ENCODE data around the gene ADH7. TPM values are rescaled to one million over a fixed set of nuclear protein-coding genes. Genes with fewer than 3 reads are reported as not detected.

ADH7 gene
- total RNA-seq, result not detected

DNA sequence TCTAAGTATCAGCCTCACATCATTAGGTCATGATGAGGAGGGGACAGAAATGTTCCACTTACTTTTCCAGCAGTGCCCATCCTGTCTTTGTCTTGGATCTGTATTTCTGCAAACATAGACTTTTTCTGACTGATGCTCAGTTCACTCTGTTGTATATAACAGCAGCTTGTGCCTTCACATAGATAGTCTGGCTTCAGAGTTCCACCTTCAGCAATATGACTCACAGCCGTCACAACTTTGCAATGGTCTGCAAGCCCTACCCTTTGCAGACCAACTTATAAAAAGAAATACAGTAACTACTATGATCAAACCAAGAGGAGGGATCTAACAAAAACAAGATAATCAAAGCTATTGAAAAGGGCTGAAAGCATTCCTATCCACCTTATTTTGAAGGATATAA is at the start of gene ADH7:
ADH7 (minus strand) TSS at position 189 of the 400 bp plus-strand sequence; CDS start at position 80, 109 bp downstream.
- ChIA-PET CTCF (no interaction called here), POLR2A (no interaction called here)

GRCh38 chr4:99483636-99484035 is 48.5 kb upstream of the ADH7 start:
- POLR2A ChIA-PET, result no interaction called here

GRCh38 chr4:99473131-99473530 is 38.0 kb upstream of the ADH7 start:
- ChIA-PET CTCF (interaction anchor here (0.5 kb wide), 1 partner anchor 1057 kb away, joined by 3 read pairs; no protein-coding TSS in a partner anchor), POLR2A (no interaction called here)

More at GRCh38 chr4:99483636-99484035, 48.5 kb upstream of the ADH7 start:
- CTCF ChIA-PET, result no interaction called here

DNA sequence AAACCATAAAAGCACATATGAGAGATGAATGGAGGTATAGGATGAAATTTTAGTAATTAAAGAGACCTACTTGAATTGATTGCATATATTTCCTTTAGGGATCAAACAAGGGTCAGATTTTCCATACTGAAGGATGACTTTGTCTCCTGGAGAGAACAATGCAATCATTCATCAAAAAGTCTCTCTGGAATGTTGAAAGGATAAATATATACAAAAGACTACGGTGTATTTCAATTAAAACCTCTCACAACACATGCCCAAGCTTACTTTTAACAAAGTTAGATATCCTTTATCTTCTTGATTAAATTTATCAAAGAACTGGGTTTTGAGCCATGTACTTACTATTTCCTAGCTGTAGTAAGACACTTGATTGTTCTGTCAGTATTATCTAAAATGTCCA is 36.8 kb upstream of the ADH7 start:
- CTCF ChIA-PET, result no interaction called here
- POLR2A ChIA-PET, result no interaction called here

- ChIA-PET CTCF (no interaction called here), POLR2A (no interaction called here)
Observed at GRCh38 chr4:99471349-99471748, 36.2 kb upstream of the ADH7 start.

GRCh38 chr4:99468889-99469288 is 33.7 kb upstream of the ADH7 start:
- ChIA-PET CTCF (no interaction called here), POLR2A (no interaction called here)

- ChIA-PET CTCF (no interaction called here), POLR2A (no interaction called here)
Observed at GRCh38 chr4:99467887-99468286, 32.7 kb upstream of the ADH7 start.

DNA sequence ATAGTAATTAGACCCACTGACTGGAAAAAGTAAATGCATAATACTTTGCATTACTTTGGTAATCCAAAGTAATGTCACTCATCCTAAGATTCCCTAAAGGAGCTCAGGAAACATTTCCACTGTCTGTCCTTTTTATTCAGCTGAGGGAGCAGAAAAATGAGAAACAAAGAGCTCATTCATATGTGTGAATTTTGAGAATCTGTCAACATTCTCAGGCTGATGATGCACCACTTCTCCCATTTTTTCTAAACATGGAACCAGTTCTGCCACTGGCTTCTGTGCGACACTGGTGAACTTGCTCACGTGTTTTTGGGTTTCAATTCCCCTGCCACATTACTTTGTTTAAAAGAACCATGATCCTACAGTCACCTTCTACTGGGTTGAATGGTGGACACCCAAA is 28.4 kb upstream of the ADH7 start:
- POLR2A ChIA-PET, result no interaction called here

GRCh38 chr4:99462875-99463464 is 27.8 kb upstream of the ADH7 start:
- POLR2A ChIA-PET, result no interaction called here

More for the DNA sequence above, 28.4 kb upstream of the ADH7 start:
- CTCF ChIA-PET, result interaction anchor here (0.6 to 1.6 kb wide), 4 partner anchors 18 to 395 kb away, joined by 3 read pairs; no protein-coding TSS in a partner anchor

DNA sequence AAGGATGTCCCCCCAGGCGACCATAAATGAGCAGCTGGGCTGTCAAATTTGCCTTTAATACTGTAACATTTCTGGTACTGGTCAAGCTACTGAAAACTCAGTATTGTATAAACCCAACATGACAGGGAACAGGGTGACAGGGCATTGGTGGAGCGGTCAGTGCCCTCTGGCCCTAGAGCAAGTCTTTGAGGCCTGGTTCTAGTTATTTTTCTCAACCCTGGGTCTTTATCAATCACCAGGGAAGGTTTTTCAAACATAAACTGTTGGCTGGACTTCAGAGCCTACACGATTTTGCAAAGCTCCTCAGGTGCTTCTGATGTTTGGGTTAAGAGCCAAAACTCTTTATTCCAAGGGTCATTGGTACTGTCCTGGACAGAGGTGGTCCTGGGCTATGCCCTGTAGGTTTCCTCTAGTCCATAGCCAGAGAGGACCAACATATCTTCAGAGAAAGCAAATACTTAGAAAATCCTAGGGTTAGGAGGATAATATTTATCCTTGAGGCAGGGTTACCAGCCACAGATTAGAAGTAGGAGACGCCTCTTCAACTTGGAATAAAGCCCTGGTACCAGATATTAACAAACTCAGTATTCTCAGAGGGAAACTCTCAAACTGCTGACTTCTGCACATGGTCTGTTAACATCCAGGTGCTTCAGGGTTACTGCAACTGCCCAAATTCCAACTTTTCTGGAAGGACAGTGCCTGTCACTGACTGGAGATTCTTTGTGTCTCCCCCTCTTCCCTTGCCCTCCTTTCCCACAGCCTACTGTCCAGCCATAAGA is 26.7 kb upstream of the ADH7 start:
- ChIA-PET CTCF (no interaction called here), POLR2A (no interaction called here)

More at GRCh38 chr4:99462875-99463464, 27.8 kb upstream of the ADH7 start:
- CTCF ChIA-PET, result interaction anchor here (0.6 to 1.6 kb wide), 4 partner anchors 17 to 394 kb away, joined by 3 read pairs; no protein-coding TSS in a partner anchor

DNA sequence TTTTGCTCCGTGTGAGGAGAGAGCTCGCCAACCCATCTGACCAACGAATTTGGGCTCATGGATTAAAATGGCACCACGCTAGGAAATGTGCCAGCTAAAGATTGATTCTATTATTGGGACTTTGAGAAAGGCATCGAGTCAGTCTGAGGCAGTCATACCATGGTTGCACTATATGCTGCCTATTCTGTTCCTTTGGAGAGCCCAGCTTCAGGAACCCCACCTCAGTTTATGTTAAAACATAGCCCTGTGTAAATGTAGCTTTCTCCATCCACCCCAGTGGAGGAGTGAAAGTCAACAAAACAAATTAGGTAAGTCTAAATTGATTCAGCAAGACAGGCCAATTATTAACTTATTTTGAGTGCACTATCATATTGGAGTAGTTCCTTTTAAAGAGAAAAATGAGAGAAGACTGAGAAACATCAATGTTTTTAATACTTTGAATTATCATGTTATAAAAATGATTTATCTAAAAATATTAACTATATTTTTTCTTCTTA is 24.5 kb upstream of the ADH7 start:
- ChIA-PET POLR2A (no interaction called here), CTCF (no interaction called here)

DNA sequence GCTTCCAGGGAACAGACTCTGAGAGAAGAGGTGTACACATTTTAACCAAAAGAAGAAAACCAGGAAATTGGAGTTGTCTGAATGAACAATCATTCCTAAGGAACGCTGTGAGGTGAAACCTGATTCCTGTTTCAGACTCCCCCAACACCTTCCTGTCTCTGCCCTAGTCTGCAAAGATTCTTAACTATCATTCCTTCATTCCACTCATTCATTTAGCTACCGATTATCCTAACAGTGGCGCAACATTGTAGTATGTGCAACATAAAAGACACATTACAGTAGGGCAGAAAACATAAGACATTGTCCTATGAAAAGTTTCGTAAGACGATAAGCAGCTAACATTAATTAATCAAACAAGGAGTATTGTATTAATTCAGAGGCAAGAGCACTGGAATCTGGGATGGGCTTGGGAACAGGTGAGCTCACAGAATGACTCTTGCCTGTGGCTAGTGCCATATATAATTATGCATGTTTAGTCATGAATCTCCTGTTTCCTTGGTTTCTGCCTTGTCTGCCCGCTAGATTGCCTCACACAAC is 23.8 kb upstream of the ADH7 start:
- ChIA-PET CTCF (no interaction called here), POLR2A (no interaction called here)

DNA sequence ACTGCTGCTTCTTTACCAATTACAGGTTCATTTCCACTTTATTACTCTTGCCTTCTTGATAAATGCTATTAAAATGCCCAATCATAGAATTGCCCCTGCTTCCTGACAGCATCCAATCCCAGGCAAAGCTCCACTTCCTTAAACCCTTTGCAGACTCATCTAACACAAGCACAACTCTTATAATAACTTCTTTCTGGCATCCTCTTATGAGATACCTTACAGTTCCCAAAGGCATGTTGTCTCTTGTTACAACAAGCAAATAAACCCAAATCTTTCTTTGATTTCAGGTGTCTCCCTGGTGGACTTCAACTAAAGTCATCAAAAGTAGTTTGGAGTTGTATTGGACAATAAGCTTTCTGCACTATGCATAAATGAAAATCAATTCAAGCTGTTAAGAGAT is 22.5 kb upstream of the ADH7 start:
- POLR2A ChIA-PET, result no interaction called here
- CTCF ChIA-PET, result no interaction called here

GRCh38 chr4:99457270-99457669 is 22.1 kb upstream of the ADH7 start:
- ChIA-PET CTCF (no interaction called here), POLR2A (no interaction called here)

- POLR2A ChIA-PET, result no interaction called here
- CTCF ChIA-PET, result no interaction called here
Observed at GRCh38 chr4:99447513-99447912, 12.4 kb upstream of the ADH7 start.

DNA sequence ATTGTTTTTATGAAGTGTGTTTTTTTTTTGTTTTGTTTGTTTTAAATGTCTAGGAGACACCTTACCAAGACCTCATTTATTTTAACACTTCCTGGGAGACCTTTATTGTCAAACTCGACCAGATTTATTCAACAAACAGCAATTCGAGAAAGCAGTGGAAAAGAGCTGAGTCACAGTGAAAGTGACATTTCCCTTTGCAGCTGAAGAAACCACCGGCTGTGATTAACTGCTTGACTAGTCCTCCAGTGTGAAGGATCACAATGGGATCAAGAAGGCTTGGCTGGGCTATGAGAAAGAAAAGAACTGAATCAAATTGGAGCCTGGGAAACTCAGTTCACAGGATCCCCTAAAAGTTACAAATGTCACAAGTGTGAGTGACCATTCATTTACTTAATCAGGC is 11.9 kb upstream of the ADH7 start:
- ChIA-PET POLR2A (no interaction called here), CTCF (no interaction called here)

GRCh38 chr4:99438405-99438780 is 3.3 kb upstream of the ADH7 start:
- CTCF ChIA-PET, result no interaction called here
- POLR2A ChIA-PET, result no interaction called here

DNA sequence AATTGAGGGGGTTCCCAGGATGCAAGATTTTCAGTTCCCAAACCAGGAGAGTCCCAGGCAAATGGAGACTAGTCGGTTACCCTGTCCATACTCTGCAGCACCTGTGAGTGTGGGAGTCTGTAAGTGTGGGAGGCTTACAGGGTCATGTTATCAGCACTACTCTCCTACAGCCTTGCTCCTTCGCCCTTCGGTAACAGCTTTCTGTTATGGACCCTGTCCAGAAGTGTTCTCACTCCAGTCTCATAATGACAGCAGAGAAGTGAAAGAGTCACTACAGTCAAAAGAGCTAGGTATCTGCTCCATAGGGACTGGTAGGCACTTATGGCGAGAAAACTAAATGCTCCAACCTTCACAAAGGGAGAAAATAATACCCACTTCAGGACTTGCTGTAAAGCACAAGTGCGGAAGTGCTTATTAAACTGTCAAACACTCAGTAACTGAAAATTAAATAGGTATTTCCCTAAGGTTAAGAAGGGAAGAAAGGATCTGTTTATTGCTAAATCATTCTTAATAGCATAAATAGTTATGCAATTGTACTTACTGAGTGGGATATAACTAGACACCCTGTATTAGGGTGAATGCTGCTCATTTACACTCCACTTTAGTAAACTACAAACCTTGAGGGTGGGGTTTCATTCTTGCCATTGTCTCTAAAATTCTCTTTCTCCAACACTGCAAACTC is 2.7 kb upstream of the ADH7 start:
- POLR2A ChIA-PET, result no interaction called here
- CTCF ChIA-PET, result no interaction called here

GRCh38 chr4:99436976-99437722 is 2.0 kb upstream of the ADH7 start:
- POLR2A ChIA-PET, result no interaction called here

DNA sequence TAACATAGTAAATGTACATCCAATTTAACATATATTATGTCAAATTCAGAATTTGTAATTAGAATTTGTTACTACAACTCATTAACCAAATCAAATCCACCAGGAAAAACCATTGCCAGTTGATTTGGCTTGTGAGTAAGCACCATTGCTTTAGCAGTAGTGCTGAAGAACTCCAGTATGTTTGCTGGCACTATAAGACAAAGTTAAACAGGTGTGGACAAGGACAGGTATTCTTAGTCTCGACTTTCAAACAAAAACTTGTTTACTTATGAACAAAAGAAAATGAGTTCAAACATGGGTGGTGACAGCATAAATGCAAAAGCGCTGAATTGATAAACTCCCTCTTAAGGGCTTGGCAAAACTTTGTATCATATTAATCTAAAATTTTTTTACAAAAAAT is 1.3 kb upstream of the ADH7 start:
- POLR2A ChIA-PET, result no interaction called here
- CTCF ChIA-PET, result interaction anchor here (1.2 kb wide), 1 partner anchor 9 kb away, joined by 4 read pairs; no protein-coding TSS in a partner anchor

More at GRCh38 chr4:99436976-99437722, 2.0 kb upstream of the ADH7 start:
- CTCF ChIA-PET, result no interaction called here

Data from activated CD8-positive, alpha-beta memory T cell treated with anti-CD3 and anti-CD28 coated beads for 36 hours (primary cell).